Activated naive CD4-positive, alpha-beta T cell treated with anti-CD3 and anti-CD28 coated beads, Interleukin-2, amount 50 U/mL, for 24 hours (primary cell): ENCODE measurements around the gene CNPY2.

ENCODE experiments used
- H3K27ac Mint-ChIP-seq: one replicate; pipeline ENCODE4 v1.8.0; 2021; ENCODE audit warnings: mild to moderate bottlenecking, mixed read lengths
- H3K27me3 Mint-ChIP-seq: one replicate; pipeline ENCODE4 v1.8.0; 2021; ENCODE audit warnings: mixed read lengths
- H3K36me3 Mint-ChIP-seq: one replicate; pipeline ENCODE4 v1.8.0; 2021; ENCODE audit warnings: mixed read lengths
- H3K4me1 Mint-ChIP-seq: one replicate; pipeline ENCODE4 v1.8.0; 2021; ENCODE audit warnings: mixed read lengths
- H3K4me3 Mint-ChIP-seq: one replicate; pipeline ENCODE4 v1.8.0; 2021; ENCODE audit warnings: mild to moderate bottlenecking, mixed read lengths
- H3K9me3 Mint-ChIP-seq: one replicate; pipeline ENCODE4 v1.8.0; 2021; ENCODE audit warnings: mixed read lengths

The CNPY2 gene

DNA sequence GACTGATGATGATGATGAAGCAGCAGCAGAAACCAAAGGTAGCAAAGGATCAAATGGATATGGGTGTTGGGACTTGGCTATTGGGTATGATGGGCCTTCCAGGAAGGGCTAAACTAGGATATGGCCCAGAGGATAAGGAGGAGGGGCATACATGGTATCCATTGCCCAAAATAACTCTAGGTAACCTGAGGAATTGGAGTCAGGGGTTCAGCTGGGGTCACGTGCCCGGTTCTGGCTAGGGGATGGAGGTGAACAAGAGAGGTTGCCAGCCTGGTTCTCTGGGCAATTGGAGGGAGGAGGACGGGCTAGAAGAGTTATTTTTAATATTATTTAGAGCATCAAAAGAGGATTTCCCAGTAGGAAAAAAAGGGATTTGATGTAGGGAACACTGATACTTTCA, 54.9 kb downstream of the CNPY2 start:
- Mint-ChIP-seq H3K36me3 (no peaks in the 10 kb centered on the region), H3K4me1 (peaks cover 24% of the 10 kb centered on the region), H3K4me3 (no peak overlapping the region), H3K9me3 (no peaks in the 10 kb centered on the region), H3K27me3 (no peaks in the 10 kb centered on the region), H3K27ac (no peak overlapping the region)

GRCh38 chr12:56260380-56260779, 55.4 kb downstream of the CNPY2 start:
- Mint-ChIP-seq H3K36me3 (no peaks in the 10 kb centered on the region), H3K4me3 (peak overlapping the region; percentile 23), H3K27ac (no peak overlapping the region), H3K4me1 (peaks cover 21% of the 10 kb centered on the region), H3K27me3 (no peaks in the 10 kb centered on the region), H3K9me3 (no peaks in the 10 kb centered on the region)
